HG02571 (cell line): ENCODE data around the gene USP17L21.
"Not testable (repeated sequence)": the region's sequence is repeated elsewhere in the genome, so short reads cannot be mapped to it uniquely, and the experiment has no call there.

Source experiments
- ATAC-seq: cut with Tn5 transposase; IDR thresholded peaks from one replicate; pipeline ENCODE4 v1.9.1; 2021; ENCODE audit warnings: mild to moderate bottlenecking, moderate library complexity; ENCODE audit not compliant: unreplicated experiment

USP17L21 gene, protein sequence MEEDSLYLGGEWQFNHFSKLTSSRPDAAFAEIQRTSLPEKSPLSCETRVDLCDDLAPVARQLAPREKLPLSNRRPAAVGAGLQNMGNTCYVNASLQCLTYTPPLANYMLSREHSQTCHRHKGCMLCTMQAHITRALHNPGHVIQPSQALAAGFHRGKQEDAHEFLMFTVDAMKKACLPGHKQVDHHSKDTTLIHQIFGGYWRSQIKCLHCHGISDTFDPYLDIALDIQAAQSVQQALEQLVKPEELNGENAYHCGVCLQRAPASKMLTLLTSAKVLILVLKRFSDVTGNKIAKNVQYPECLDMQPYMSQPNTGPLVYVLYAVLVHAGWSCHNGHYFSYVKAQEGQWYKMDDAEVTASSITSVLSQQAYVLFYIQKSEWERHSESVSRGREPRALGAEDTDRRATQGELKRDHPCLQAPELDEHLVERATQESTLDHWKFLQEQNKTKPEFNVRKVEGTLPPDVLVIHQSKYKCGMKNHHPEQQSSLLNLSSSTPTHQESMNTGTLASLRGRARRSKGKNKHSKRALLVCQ

DNA sequence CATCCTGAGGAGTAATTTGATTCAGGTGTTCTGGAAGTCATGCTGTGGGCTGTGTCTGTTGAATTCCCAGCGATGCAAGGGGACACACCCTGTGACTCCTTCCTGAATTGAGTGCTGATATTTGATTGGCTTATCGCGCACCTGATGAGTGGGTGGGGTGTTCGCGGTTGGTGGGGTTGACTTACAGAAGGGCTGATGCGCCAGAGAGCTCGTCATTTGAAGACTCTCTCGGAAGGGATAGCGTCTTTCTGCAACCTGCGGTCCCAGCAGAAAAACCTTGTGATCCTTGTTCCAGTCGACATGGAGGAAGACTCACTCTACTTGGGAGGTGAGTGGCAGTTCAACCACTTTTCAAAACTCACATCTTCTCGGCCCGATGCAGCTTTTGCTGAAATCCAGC is at the start of gene USP17L21:
Gene USP17L21, plus strand, starts transcription at position 301 of the 400 bp plus-strand sequence. Its CDS starts 0 bp downstream, at position 301.
- ATAC-seq: not testable (repeated sequence)

DNA sequence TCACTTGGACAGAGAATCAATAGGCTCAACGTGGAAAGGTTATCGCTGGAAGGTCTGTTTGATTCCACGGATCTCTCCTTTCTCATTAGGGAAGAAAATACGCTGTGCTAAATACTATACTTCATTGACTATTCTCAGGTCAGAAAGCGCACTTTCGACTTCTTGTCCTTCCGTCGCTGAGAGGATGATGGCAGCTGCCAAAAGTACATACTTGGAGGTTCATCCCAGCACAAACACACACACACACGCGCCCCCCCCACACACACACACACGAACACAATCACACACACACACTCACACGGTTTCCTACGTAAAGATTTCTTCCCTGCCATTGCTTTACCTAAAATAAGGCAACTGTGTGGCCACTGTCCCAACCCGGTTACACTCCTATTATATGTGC is 48.0 kb upstream of the USP17L21 start:
- ATAC-seq: not testable (repeated sequence)

DNA sequence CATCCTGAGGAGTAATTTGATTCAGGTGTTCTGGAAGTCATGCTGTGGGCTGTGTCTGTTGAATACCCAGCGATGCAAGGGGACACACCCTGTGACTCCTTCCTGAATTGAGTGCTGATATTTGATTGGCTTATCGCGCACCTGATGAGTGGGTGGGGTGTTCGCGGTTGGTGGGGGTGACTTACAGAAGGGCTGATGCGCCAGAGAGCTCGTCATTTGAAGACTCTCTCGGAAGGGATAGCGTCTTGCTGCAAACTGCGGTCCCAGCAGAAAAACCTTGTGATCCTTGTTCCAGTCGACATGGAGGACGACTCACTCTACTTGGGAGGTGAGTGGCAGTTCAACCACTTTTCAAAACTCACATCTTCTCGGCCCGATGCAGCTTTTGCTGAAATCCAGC is 47.6 kb upstream of the USP17L21 start, which contains the start of gene USP17L11:
Gene USP17L11, plus strand, starts transcription at position 301 of the 400 bp plus-strand sequence. Its CDS starts 0 bp downstream, at position 301.
- ATAC-seq: not testable (repeated sequence)

DNA sequence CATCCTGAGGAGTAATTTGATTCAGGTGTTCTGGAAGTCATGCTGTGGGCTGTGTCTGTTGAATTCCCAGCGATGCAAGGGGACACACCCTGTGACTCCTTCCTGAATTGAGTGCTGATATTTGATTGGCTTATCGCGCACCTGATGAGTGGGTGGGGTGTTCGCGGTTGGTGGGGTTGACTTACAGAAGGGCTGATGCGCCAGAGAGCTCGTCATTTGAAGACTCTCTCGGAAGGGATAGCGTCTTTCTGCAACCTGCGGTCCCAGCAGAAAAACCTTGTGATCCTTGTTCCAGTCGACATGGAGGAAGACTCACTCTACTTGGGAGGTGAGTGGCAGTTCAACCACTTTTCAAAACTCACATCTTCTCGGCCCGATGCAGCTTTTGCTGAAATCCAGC is 42.8 kb upstream of the USP17L21 start, which contains the start of gene USP17L12:
Gene USP17L12, plus strand, starts transcription at position 301 of the 400 bp plus-strand sequence. Its CDS starts 0 bp downstream, at position 301.
- ATAC-seq: not testable (repeated sequence)

DNA sequence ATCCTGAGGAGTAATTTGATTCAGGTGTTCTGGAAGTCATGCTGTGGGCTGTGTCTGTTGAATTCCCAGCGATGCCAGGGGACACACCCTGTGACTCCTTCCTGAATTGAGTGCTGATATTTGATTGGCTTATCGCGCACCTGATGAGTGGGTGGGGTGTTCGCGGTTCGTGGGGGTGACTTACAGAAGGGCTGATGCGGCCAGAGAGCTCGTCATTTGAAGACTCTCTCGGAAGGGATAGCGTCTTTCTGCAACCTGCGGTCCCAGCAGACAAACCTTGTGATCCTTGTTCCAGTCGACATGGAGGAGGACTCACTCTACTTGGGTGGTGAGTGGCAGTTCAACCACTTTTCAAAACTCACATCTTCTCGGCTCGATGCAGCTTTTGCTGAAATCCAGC is 38.1 kb upstream of the USP17L21 start, which contains the start of gene USP17L13:
Gene USP17L13, plus strand, starts transcription at position 301 of the 400 bp plus-strand sequence. Its CDS starts 0 bp downstream, at position 301.
- not testable (repeated sequence) for ATAC-seq

DNA sequence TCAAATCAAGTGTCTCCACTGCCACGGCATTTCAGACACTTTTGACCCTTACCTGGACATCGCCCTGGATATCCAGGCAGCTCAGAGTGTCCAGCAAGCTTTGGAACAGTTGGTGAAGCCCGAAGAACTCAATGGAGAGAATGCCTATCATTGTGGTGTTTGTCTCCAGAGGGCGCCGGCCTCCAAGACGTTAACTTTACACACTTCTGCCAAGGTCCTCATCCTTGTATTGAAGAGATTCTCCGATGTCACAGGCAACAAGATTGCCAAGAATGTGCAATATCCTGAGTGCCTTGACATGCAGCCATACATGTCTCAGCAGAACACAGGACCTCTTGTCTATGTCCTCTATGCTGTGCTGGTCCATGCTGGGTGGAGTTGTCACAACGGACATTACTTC is 32.4 kb upstream of the USP17L21 start:
- ATAC-seq: not testable (repeated sequence)

DNA sequence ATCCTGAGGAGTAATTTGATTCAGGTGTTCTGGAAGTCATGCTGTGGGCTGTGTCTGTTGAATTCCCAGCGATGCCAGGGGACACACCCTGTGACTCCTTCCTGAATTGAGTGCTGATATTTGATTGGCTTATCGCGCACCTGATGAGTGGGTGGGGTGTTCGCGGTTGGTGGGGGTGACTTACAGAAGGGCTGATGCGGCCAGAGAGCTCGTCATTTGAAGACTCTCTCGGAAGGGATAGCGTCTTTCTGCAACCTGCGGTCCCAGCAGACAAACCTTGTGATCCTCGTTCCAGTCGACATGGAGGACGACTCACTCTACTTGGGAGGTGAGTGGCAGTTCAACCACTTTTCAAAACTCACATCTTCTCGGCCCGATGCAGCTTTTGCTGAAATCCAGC is 28.6 kb upstream of the USP17L21 start, which contains the start of gene USP17L15:
Gene USP17L15, plus strand, starts transcription at position 301 of the 400 bp plus-strand sequence. Its CDS starts 0 bp downstream, at position 301.
- ATAC-seq: not testable (repeated sequence)

DNA sequence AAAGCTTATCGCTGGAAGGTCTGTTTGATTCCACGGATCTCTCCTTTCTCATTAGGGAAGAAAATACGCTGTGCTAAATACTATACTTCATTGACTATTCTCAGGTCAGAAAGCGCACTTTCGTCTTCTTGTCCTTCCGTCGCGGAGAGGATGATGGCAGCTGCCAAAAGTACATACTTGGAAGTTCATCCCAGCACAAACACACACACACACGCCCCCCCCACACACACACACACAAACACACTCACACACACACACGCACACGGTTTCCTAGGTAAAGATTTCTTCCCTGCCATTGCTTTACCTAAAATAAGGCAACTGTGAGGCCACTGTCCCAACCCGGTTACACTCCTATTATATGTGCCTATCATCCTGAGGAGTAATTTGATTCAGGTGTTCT is 24.2 kb upstream of the USP17L21 start:
- not testable (repeated sequence) for ATAC-seq

DNA sequence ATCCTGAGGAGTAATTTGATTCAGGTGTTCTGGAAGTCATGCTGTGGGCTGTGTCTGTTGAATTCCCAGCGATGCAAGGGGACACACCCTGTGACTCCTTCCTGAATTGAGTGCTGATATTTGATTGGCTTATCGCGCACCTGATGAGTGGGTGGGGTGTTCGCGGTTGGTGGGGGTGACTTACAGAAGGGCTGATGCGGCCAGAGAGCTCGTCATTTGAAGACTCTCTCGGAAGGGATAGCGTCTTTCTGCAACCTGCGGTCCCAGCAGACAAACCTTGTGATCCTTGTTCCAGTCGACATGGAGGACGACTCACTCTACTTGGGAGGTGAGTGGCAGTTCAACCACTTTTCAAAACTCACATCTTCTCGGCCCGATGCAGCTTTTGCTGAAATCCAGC is 19.1 kb upstream of the USP17L21 start, which contains the start of gene USP17L17:
Gene USP17L17, plus strand, starts transcription at position 301 of the 400 bp plus-strand sequence. Its CDS starts 0 bp downstream, at position 301.
- ATAC-seq: not testable (repeated sequence)

DNA sequence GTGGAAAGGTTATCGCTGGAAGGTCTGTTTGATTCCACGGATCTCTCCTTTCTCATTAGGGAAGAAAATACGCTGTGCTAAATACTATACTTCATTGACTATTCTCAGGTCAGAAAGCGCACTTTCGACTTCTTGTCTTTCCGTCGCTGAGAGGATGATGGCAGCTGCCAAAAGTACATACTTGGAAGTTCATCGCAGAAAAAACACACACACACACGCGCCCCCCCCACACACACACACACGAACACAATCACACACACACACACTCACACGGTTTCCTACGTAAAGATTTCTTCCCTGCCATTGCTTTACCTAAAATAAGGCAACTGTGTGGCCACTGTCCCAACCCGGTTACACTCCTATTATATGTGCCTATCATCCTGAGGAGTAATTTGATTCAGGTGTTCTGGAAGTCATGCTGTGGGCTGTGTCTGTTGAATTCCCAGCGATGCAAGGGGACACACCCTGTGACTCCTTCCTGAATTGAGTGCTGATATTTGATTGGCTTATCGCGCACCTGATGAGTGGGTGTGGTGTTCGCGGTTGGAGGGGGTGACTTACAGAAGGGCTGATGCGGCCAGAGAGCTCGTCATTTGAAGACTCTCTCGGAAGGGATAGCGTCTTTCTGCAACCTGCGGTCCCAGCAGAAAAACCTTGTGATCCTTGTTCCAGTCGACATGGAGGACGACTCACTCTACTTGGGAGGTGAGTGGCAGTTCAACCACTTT is 14.6 kb upstream of the USP17L21 start, which contains the start of gene USP17L18:
Gene USP17L18, plus strand, starts transcription at position 678 of the 728 bp plus-strand sequence. Its CDS starts 0 bp downstream, at position 678.
- ATAC-seq: not testable (repeated sequence)

DNA sequence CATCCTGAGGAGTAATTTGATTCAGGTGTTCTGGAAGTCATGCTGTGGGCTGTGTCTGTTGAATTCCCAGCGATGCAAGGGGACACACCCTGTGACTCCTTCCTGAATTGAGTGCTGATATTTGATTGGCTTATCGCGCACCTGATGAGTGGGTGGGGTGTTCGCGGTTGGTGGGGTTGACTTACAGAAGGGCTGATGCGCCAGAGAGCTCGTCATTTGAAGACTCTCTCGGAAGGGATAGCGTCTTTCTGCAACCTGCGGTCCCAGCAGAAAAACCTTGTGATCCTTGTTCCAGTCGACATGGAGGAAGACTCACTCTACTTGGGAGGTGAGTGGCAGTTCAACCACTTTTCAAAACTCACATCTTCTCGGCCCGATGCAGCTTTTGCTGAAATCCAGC is 9.6 kb upstream of the USP17L21 start, which contains the start of gene USP17L19:
Gene USP17L19, plus strand, starts transcription at position 301 of the 400 bp plus-strand sequence. Its CDS starts 0 bp downstream, at position 301.
- not testable (repeated sequence) for ATAC-seq

DNA sequence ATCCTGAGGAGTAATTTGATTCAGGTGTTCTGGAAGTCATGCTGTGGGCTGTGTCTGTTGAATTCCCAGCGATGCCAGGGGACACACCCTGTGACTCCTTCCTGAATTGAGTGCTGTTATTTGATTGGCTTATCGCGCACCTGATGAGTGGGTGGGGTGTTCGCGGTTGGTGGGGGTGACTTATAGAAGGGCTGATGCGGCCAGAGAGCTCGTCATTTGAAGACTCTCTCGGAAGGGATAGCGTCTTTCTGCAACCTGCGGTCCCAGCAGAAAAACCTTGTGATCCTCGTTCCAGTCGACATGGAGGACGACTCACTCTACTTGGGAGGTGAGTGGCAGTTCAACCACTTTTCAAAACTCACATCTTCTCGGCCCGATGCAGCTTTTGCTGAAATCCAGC is 4.8 kb upstream of the USP17L21 start, which contains the start of gene USP17L20:
Gene USP17L20, plus strand, starts transcription at position 301 of the 400 bp plus-strand sequence. Its CDS starts 0 bp downstream, at position 301.
- ATAC-seq: not testable (repeated sequence)

DNA sequence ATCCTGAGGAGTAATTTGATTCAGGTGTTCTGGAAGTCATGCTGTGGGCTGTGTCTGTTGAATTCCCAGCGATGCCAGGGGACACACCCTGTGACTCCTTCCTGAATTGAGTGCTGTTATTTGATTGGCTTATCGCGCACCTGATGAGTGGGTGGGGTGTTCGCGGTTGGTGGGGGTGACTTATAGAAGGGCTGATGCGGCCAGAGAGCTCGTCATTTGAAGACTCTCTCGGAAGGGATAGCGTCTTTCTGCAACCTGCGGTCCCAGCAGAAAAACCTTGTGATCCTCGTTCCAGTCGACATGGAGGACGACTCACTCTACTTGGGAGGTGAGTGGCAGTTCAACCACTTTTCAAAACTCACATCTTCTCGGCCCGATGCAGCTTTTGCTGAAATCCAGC is 4.6 kb downstream of the USP17L21 start, which contains the start of gene USP17L22:
Gene USP17L22, plus strand, starts transcription at position 301 of the 400 bp plus-strand sequence. Its CDS starts 0 bp downstream, at position 301.
- ATAC-seq: not testable (repeated sequence)

DNA sequence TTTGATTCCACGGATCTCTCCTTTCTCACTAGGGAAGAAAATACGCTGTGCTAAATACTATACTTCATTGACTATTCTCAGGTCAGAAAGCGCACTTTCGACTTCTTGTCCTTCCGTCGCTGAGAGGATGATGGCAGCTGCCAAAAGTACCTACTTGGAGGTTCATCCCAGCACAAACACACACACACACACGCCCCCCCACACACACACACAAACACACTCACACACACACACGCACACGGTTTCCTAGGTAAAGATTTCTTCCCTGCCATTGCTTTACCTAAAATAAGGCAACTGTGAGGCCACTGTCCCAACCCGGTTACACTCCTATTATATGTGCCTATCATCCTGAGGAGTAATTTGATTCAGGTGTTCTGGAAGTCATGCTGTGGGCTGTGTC is 9.0 kb downstream of the USP17L21 start:
- not testable (repeated sequence) for ATAC-seq
